Measurements from ENCODE around the gene CDC6.

Gene CDC6

DNA sequence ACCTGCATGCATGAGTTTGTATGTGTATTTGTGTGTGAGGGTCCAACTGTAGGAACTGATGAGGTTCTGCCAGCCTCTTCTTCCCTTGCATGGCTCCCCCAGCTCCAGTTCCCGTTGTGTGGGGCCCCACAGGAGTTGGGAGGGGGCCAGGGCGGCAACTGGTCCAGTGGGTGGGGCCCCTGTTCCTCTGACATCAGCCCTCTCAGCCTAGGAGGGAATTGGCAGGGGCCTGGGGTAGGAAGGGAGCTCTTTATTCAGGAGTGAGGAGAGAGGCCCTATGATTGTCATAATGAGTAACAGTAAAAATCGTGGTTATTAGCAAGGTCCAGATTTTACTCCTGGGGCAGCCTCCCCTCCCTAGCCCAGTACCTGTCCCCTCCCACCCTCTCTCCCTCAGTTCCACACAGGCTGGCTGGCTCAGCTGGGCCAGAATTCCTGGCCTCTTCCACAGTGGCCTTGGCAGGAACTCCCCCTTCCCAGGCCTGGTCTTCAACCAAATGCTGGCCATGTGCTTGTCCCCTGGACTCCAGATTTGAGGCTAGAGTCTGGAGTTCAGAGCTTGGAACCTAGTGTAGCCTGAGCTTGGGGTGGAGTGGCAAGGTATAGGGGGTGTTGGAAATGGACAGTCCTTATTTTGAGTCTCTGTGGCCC lies 40.2 kb downstream of the CDC6 start:
- TF ChIP-seq, protein P1, sequence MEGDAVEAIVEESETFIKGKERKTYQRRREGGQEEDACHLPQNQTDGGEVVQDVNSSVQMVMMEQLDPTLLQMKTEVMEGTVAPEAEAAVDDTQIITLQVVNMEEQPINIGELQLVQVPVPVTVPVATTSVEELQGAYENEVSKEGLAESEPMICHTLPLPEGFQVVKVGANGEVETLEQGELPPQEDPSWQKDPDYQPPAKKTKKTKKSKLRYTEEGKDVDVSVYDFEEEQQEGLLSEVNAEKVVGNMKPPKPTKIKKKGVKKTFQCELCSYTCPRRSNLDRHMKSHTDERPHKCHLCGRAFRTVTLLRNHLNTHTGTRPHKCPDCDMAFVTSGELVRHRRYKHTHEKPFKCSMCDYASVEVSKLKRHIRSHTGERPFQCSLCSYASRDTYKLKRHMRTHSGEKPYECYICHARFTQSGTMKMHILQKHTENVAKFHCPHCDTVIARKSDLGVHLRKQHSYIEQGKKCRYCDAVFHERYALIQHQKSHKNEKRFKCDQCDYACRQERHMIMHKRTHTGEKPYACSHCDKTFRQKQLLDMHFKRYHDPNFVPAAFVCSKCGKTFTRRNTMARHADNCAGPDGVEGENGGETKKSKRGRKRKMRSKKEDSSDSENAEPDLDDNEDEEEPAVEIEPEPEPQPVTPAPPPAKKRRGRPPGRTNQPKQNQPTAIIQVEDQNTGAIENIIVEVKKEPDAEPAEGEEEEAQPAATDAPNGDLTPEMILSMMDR (conservative IDR thresholded peaks at IDR 0.05; ENCODE audit: control insufficient read depth, insufficient read depth, low read depth, low read length): no peak
- no peak for DNase-seq (ENCODE audit: low read depth)
- no peak overlapping the region for H3K4me3 ChIP-seq (ENCODE audit: control insufficient read depth, low read depth, low read length)

DNA sequence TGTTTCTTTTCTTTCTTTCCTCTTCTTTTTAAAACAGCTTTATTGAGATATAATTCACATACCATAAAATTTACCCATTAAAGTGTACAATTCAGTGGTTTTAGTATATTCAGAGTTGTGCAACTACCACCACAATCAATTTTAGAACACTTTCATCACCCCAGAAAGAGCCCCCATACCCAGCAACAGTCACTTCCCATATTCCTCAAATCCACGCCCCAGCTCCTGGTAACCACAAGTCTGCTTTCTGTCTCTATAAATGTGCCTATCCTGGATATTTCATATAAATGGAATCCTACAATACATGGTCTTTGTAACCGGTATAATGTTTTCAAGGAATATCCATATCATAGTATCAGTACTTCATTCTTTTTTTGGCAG lies 40.7 kb downstream of the CDC6 start:
- TF ChIP-seq, protein P1 (conservative IDR thresholded peaks at IDR 0.05; ENCODE audit: control insufficient read depth, insufficient read depth, low read depth, low read length): no peak
- no peak overlapping the region for H3K4me3 ChIP-seq (ENCODE audit: control insufficient read depth, low read depth, low read length)
- DNase-seq (ENCODE audit: low read depth): no peak

DNA sequence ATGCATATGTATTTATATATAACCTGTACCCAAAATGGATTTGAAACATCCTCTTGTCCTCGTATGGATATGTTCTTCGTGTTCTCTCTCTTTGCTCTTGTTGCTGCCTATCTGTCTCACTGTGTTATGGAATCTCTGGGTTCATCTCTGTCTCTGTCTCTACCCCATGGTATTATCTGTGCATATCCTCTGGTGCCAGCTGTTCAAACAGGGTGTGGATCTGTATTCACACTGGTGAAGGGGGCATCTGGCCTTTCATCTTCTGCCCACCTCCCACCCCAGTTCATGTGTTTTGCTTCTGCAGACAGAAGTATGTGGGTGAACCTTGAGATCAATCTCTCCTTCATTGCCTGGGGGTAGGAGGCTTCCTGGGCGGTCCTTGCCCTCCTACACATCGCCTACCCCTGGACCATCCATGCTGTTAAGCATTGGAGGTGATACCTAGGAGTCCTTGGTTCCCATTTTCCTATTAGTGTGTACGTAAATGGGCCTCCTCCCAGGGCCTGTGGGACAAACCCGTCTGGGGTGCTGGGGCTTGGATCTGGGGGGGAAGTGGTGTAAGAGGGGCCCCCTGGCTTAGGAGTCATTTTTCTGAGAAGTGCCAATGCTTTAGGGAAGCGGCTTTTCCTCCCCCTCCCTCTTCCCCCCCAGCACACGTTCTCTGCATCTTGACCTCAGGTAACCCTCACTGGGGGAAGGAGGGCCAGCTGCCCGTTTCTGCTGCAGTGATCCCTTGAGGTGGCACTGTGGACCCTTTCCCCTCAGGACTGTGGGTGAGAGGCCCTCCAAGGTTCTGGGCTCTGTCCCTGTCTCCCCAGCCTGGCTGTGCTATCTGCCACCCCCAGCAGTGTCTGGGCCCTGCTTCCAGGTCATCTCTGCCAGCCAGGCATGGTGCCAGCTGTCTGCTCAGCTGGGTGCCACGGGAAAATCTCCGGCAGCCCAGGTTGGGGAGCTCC lies 42.4 kb downstream of the CDC6 start:
- no peak for DNase-seq (ENCODE audit: low read depth)
- H3K4me3 ChIP-seq (ENCODE audit: control insufficient read depth, low read depth, low read length): no peak overlapping the region
- TF ChIP-seq, protein P1 (conservative IDR thresholded peaks at IDR 0.05; ENCODE audit: control insufficient read depth, insufficient read depth, low read depth, low read length): no peak

DNA sequence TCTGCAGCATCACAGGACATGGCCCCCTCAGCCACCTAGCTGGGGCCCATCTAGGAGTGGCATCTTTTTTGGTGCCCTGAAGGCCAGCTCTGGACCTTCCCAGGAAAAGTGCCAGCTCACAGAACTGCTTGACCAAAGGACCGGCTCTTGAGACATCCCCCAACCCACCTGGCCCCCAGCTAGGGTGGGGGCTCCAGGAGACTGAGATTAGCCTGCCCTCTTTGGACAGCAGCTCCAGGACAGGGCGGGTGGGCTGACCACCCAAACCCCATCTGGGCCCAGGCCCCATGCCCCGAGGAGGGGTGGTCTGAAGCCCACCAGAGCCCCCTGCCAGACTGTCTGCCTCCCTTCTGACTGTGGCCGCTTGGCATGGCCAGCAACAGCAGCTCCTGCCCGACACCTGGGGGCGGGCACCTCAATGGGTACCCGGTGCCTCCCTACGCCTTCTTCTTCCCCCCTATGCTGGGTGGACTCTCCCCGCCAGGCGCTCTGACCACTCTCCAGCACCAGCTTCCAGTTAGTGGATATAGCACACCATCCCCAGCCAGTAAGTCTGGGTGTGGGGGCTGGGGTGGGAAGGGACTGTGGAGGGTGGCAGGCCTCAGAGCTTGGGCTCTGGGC lies 43.3 kb downstream of the CDC6 start:
- TF ChIP-seq, protein P1 (conservative IDR thresholded peaks at IDR 0.05; ENCODE audit: control insufficient read depth, insufficient read depth, low read depth, low read length): no peak
- DNase-seq (ENCODE audit: low read depth): no peak
- H3K4me3 ChIP-seq (ENCODE audit: control insufficient read depth, low read depth, low read length): no peak overlapping the region

DNA sequence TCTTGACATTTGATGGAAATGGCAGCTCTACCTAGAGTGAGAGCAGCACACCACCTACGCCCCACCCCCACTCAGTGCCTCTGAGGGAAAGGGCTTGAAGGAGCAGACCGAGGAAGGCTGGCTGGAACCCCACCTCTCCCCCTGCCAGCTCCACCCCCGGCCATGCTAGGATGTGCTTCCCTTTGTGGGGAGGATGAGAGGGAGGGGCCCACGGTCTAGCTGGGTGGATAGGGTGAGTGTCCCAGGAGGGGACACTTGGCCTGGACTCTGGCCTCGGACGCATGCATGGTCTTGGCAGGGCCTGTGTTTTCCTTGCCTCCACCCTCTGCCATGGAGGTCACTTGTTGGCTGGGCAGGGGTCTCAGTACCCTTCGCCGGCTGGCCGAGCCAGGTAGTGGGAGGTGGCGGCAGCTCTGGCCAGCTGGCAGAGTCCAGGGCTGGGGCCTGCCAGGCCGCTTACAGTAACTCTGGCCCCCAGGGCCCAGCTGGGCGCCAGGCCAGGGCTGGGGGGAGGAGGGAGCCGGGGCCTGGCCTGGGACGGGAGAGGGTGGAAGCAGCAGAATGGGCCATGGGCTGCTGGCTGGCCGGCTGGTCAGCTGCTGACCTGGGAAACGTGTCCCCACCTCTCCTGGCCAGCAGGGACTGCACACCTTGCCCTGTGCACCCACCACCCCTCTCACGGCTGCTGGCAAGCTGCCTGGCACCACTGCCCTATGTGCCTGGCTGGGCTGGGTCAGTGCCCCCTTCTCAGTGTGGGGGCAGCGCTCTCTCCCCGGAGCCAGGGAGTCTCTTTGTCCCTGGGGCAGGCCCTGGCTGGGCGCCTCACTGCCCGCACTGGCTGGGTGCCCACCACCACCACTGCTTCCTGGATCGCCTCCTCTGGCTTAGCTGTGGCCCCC lies 44.3 kb downstream of the CDC6 start:
- TF ChIP-seq, protein P1 (conservative IDR thresholded peaks at IDR 0.05; ENCODE audit: control insufficient read depth, insufficient read depth, low read depth, low read length): no peak
- H3K4me3 ChIP-seq (ENCODE audit: control insufficient read depth, low read depth, low read length): no peak overlapping the region
- DNase-seq (ENCODE audit: low read depth): peak; percentile 75

All from fibroblast of mammary gland (primary cell).